ENCODE measurements around the gene NCKAP5.

NCKAP5 gene

DNA sequence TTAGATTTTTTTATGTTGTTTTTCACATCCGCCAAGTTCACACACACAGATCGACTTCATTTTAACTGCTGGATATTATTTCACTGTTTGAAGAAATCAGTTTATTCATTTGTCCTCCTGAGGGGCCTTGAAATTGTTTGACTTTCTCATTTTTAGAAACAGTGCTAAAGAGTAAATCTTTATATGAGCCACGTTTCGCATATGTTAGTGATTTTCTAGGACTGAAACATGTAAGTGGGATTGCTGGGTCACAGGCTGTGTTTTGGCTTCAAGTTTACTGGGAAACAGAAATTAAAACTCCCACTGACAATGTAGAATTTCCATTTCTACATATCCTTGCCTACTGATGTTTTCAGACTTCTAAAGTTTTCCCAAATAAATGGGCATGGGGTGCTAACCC lies 363.8 kb downstream of the NCKAP5 start:
- H3K27me3 ChIP-seq (replicated peaks; ENCODE audit: control insufficient read depth, insufficient read depth, low read length) = no peaks in the 10 kb centered on the region
- H3K4me3 ChIP-seq (replicated peaks; ENCODE audit: low read depth, low read length) = no peak overlapping the region
- TF ChIP-seq, protein P1, sequence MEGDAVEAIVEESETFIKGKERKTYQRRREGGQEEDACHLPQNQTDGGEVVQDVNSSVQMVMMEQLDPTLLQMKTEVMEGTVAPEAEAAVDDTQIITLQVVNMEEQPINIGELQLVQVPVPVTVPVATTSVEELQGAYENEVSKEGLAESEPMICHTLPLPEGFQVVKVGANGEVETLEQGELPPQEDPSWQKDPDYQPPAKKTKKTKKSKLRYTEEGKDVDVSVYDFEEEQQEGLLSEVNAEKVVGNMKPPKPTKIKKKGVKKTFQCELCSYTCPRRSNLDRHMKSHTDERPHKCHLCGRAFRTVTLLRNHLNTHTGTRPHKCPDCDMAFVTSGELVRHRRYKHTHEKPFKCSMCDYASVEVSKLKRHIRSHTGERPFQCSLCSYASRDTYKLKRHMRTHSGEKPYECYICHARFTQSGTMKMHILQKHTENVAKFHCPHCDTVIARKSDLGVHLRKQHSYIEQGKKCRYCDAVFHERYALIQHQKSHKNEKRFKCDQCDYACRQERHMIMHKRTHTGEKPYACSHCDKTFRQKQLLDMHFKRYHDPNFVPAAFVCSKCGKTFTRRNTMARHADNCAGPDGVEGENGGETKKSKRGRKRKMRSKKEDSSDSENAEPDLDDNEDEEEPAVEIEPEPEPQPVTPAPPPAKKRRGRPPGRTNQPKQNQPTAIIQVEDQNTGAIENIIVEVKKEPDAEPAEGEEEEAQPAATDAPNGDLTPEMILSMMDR (IDR thresholded peaks at IDR 0.05; ENCODE audit: insufficient read depth, low read length, poor library complexity, severe bottlenecking) = no peak
- no peaks in the 10 kb centered on the region for H3K36me3 ChIP-seq (ENCODE audit: control insufficient read depth, insufficient read depth, low read length)
- no peak for DNase-seq (ENCODE audit: extremely low read depth, insufficient read length)

DNA sequence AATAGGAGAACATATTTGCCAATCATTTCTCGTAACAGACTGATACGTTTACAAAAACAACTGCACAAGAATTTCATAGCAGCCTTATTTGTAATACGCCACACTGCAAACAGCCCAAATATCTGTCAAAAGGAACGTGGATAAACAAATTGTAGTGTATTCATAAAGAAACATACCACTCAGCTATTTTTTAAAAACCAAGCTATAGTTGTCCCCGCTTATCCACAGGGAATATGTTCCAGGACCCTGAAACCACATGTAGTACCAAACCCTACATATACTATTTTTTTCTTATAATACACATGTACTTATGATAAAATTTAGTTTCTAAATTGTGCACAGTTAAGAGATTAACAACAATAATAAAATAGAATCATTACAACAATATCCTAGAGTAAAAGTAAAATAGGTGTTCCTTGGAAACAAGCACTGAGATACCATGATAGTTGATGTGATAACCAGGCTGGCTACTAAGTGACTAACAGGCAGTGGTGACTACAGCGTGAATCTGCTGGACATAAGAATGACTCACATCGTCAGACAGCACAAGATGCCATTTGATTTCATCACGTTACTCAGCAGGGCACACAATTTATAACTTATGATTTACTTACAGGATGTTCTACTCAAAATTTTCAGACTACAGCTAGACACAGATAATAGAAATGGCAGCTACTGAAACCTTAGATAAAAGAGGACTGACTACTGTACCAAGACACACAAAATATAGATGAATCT lies 367.4 kb downstream of the NCKAP5 start:
- Histone ChIP-seq H3K27me3 (replicated peaks; ENCODE audit: control insufficient read depth, insufficient read depth, low read length) (no peaks in the 10 kb centered on the region), H3K36me3 (ENCODE audit: control insufficient read depth, insufficient read depth, low read length) (no peaks in the 10 kb centered on the region), H3K4me3 (replicated peaks; ENCODE audit: low read depth, low read length) (no peak overlapping the region)
- TF ChIP-seq, protein P1 (IDR thresholded peaks at IDR 0.05; ENCODE audit: insufficient read depth, low read length, poor library complexity, severe bottlenecking) = no peak
- DNase-seq (ENCODE audit: extremely low read depth, insufficient read length) = no peak

DNA sequence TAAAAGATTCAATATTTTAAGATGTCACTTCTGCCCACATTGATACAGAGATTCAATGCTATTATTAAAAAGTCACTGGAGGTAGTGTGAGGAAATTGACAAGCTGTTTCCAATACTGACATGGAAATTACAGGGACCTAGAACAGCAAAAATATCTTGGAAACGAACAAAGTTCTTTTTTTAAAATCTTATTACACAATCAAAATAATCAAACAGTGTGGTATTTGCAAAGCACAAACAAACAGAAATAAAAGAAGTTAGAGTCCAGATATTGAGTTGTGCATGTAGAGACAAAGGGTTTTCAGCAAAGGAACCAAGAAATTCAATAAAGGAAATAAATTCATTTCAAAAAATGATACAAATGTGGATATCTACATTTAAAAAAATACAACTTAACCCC lies 369.6 kb downstream of the NCKAP5 start:
- H3K36me3 ChIP-seq (ENCODE audit: control insufficient read depth, insufficient read depth, low read length) = no peaks in the 10 kb centered on the region
- TF ChIP-seq, protein P1 (IDR thresholded peaks at IDR 0.05; ENCODE audit: insufficient read depth, low read length, poor library complexity, severe bottlenecking) = no peak
- no peaks in the 10 kb centered on the region for H3K27me3 ChIP-seq (replicated peaks; ENCODE audit: control insufficient read depth, insufficient read depth, low read length)
- H3K4me3 ChIP-seq (replicated peaks; ENCODE audit: low read depth, low read length) = no peak overlapping the region
- no peak for DNase-seq (ENCODE audit: extremely low read depth, insufficient read length)

DNA sequence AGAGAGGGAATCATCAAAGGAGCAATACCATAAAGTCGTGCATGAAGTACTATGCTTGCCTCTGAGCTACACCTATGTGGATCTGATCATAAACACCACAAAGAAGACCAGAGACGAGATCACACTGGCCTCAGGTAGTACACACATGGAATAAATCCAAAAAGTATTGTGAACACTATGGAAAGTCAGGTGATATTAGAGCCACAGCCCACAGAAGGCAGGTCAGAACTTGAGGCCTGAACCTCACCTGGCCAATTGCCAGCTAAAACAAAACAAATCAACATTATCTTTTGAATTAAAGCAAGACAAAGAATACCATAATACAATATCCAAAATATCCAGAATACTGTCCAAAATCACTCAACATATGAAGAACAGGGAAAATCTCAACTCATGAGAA lies 371.1 kb downstream of the NCKAP5 start:
- H3K27me3 ChIP-seq (replicated peaks; ENCODE audit: control insufficient read depth, insufficient read depth, low read length) = no peaks in the 10 kb centered on the region
- H3K36me3 ChIP-seq (ENCODE audit: control insufficient read depth, insufficient read depth, low read length) = no peaks in the 10 kb centered on the region
- DNase-seq (ENCODE audit: extremely low read depth, insufficient read length) = no peak
- TF ChIP-seq, protein P1 (IDR thresholded peaks at IDR 0.05; ENCODE audit: insufficient read depth, low read length, poor library complexity, severe bottlenecking) = no peak
- no peak overlapping the region for H3K4me3 ChIP-seq (replicated peaks; ENCODE audit: low read depth, low read length)

DNA sequence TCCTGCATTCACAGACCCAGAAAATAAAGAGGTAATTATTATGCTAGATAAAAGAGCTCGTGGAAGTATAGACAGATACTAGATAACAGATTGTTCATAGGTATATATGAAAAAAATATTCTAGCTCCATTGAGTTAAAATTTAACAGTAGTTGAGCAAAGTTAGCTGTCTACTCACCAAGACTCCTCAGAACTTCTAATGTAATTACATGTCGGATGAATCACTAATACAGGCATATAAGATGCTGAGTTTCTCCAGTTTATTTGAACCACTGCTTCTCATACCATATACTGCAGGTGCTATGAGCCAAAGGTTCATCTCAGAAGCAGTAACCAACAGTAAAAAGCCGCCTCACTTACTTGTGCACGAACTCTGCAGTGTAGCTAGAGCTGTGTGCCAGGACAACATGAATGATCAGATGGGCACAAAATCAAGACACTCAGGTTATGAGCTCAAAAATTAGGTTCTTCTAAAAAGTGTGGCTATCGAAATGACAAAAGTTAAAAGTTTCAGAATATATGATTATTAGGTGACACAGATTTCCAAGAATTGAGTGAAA lies 373.4 kb downstream of the NCKAP5 start:
- no peak for DNase-seq (ENCODE audit: extremely low read depth, insufficient read length)
- Histone ChIP-seq H3K4me3 (replicated peaks; ENCODE audit: low read depth, low read length) (no peak overlapping the region), H3K27me3 (replicated peaks; ENCODE audit: control insufficient read depth, insufficient read depth, low read length) (no peaks in the 10 kb centered on the region), H3K36me3 (ENCODE audit: control insufficient read depth, insufficient read depth, low read length) (no peaks in the 10 kb centered on the region)
- TF ChIP-seq, protein P1 (IDR thresholded peaks at IDR 0.05; ENCODE audit: insufficient read depth, low read length, poor library complexity, severe bottlenecking) = no peak

All from GM06990 (cell line).